HEK293 (cell line): ENCODE results near the gene NEGR1.

Experiments
- BCL11A ChIP-seq: fragments of 450-650 bp; formaldehyde crosslinking; IDR thresholded peaks from 2 replicates; pipeline ENCODE4 v1.5.1; 2016; ENCODE audit warnings: low read depth, missing biosample characterization, missing genetic modification characterization
- GLI2 ChIP-seq: fragments of 450-650 bp; formaldehyde crosslinking; IDR thresholded peaks from 2 replicates; pipeline ENCODE4; 2017; ENCODE audit warnings: missing biosample characterization, missing genetic modification characterization, low read depth, borderline replicate concordance
- ZNF138 ChIP-seq: fragments of 450-650 bp; formaldehyde crosslinking; IDR thresholded peaks from 2 replicates; pipeline ENCODE4 v1.5.1; 2016; ENCODE audit warnings: missing biosample characterization, missing genetic modification characterization, borderline replicate concordance
- TF ChIP-seq, protein P1 (sequence below): fragments of 450-650 bp; formaldehyde crosslinking; IDR thresholded peaks from 2 replicates; pipeline ENCODE4 v1.5.1; 2016; ENCODE audit warnings: missing biosample characterization, missing genetic modification characterization

DNA sequence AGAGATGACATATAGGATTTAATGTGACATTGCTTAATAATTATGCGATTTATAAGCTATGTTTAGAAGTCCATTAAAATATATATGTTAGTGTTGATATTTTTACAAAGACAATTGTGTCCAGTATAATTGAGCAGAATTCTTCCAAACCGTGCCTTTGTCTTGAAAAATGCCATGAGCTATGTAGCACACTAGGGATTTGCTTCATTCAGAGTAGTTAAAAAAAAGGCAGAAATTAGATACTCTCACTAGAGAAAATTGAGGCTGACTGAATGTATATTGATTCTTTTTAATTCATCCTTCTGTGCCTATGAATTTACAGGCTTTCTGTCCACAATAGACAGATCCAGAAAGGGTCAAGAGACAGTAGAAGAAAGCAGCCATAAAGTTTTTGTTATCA lies 429.0 kb downstream of the NEGR1 start:
- no peak for TF ChIP-seq BCL11A (tag by site-specific recombination)
- no peak for TF ChIP-seq GLI2 (tag by site-specific recombination)
- TF ChIP-seq, protein P1, sequence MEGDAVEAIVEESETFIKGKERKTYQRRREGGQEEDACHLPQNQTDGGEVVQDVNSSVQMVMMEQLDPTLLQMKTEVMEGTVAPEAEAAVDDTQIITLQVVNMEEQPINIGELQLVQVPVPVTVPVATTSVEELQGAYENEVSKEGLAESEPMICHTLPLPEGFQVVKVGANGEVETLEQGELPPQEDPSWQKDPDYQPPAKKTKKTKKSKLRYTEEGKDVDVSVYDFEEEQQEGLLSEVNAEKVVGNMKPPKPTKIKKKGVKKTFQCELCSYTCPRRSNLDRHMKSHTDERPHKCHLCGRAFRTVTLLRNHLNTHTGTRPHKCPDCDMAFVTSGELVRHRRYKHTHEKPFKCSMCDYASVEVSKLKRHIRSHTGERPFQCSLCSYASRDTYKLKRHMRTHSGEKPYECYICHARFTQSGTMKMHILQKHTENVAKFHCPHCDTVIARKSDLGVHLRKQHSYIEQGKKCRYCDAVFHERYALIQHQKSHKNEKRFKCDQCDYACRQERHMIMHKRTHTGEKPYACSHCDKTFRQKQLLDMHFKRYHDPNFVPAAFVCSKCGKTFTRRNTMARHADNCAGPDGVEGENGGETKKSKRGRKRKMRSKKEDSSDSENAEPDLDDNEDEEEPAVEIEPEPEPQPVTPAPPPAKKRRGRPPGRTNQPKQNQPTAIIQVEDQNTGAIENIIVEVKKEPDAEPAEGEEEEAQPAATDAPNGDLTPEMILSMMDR (tag by site-specific recombination), result no peak
- no peak for TF ChIP-seq ZNF138 (tag by site-specific recombination)
